ENCODE results near the gene FAM3D. TPM values are rescaled to one million over a fixed set of nuclear protein-coding genes. Genes with fewer than 3 reads are reported as not detected.
"Not testable (repeated sequence)": the region's sequence is repeated elsewhere in the genome, so short reads cannot be mapped to it uniquely, and the experiment has no call there.

Gene FAM3D
- total RNA-seq, 1 experiment from 2014 or later: 0.32 TPM

DNA sequence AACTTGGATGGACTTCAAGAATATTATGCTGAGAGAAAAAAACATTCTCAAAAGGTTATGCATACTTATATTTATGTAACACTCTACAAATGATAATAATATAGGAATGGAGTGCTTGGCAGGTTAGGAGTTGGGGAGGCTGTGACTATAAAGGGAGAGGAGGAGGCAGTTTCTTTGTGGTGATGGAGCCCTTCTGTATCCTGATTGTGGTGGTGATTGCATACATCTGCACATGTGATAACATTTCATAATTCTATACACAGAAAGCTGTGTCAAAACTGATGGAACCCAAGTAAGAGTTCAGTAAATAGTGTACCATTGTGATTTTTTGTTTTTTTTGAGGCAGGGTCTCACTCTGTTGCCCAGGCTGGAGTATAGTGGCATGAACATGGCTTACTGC, 31.7 kb upstream of the FAM3D start:
- no peak for TF ChIP-seq YY1 (IDR thresholded peaks at IDR 0.05; ENCODE audit: extremely low read depth, insufficient replicate concordance, low read depth, low read length)
- no peak for TF ChIP-seq SRF (IDR thresholded peaks at IDR 0.05; ENCODE audit: low read depth)
- TF ChIP-seq, protein P1, sequence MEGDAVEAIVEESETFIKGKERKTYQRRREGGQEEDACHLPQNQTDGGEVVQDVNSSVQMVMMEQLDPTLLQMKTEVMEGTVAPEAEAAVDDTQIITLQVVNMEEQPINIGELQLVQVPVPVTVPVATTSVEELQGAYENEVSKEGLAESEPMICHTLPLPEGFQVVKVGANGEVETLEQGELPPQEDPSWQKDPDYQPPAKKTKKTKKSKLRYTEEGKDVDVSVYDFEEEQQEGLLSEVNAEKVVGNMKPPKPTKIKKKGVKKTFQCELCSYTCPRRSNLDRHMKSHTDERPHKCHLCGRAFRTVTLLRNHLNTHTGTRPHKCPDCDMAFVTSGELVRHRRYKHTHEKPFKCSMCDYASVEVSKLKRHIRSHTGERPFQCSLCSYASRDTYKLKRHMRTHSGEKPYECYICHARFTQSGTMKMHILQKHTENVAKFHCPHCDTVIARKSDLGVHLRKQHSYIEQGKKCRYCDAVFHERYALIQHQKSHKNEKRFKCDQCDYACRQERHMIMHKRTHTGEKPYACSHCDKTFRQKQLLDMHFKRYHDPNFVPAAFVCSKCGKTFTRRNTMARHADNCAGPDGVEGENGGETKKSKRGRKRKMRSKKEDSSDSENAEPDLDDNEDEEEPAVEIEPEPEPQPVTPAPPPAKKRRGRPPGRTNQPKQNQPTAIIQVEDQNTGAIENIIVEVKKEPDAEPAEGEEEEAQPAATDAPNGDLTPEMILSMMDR (IDR thresholded peaks at IDR 0.05 in 2 of 3, conservative IDR thresholded peaks at IDR 0.05 in 1 of 3; ENCODE audit: borderline replicate concordance in 1 of 3, insufficient read depth in 1 of 3, low read depth in 2 of 3, low read length in 2 of 3): no peak
- TF ChIP-seq SIN3A (IDR thresholded peaks at IDR 0.05; ENCODE audit: low read depth): no peak
- TF ChIP-seq POLR2AphosphoS5 (IDR thresholded peaks at IDR 0.05; ENCODE audit: low read depth, low read length): no peak
- no peak for TF ChIP-seq RAD21 (IDR thresholded peaks at IDR 0.05; ENCODE audit: low read depth)
- no peak for TF ChIP-seq ZNF274 (IDR thresholded peaks at IDR 0.05; ENCODE audit: low read depth, low read length)
- TF ChIP-seq CBX3 (IDR thresholded peaks at IDR 0.05; ENCODE audit: low read depth): no peak
- Histone ChIP-seq H3K36me3 (ENCODE audit: control insufficient read depth in 1 of 2, insufficient read depth in 2 of 2, low read length in 2 of 2) (no peaks in the 10 kb centered on the region), H2AFZ (ENCODE audit: low read depth, low read length, poor library complexity, severe bottlenecking) (no peak overlapping the region), H3K9me3 (ENCODE audit: control insufficient read depth in 1 of 2, insufficient read depth in 1 of 2, low read depth in 1 of 2, low read length in 2 of 2) (no peaks in the 10 kb centered on the region), H3K27ac (ENCODE audit: low read depth, low read length) (no peak overlapping the region), H4K20me1 (ENCODE audit: insufficient read depth) (no peaks in the 10 kb centered on the region), H3K9me2 (ENCODE audit: insufficient read depth) (no peaks in the 10 kb centered on the region), H3K4me3 (replicated peaks in 1 of 2; ENCODE audit: low read depth in 1 of 2, low read length in 2 of 2) (no peak overlapping the region), H3K79me2 (ENCODE audit: insufficient read depth, low read length) (no peaks in the 10 kb centered on the region), H3K9ac (ENCODE audit: low read length) (no peak overlapping the region), H3K4me1 (ENCODE audit: control insufficient read depth in 1 of 2, insufficient read depth in 2 of 2, low read length in 2 of 2) (no peaks in the 10 kb centered on the region), H3K4me2 (ENCODE audit: low read length) (no peak overlapping the region), H3K27me3 (ENCODE audit: insufficient read depth, low read length) (no peaks in the 10 kb centered on the region)
- ATAC-seq (no peak), DNase-seq (ENCODE audit: low read depth, low spot score) (no peak)
- CTCF ChIA-PET: no interaction called here
- POLR2A ChIA-PET: no interaction called here
- BruUV-seq (replicated peaks): no TSS peak
- RAD21 ChIA-PET (ENCODE audit: low non-redundant PET in 1 of 2, low total read pairs in 2 of 2, uncharacterized antibody in 2 of 2, unreplicated experiment in 2 of 2): no interaction called here
- intact Hi-C loops (cut with micrococcal nuclease): no loop called here

GRCh38 chr3:58697561-58697960, 31.0 kb upstream of the FAM3D start:
- Histone ChIP-seq H3K9me2 (ENCODE audit: insufficient read depth) (no peaks in the 10 kb centered on the region), H3K27me3 (ENCODE audit: insufficient read depth, low read length) (no peaks in the 10 kb centered on the region), H2AFZ (ENCODE audit: low read depth, low read length, poor library complexity, severe bottlenecking) (no peak overlapping the region), H3K4me2 (ENCODE audit: low read length) (no peak overlapping the region), H3K9ac (ENCODE audit: low read length) (no peak overlapping the region), H3K36me3 (ENCODE audit: control insufficient read depth in 1 of 2, insufficient read depth in 2 of 2, low read length in 2 of 2) (no peaks in the 10 kb centered on the region), H3K4me1 (ENCODE audit: control insufficient read depth in 1 of 2, insufficient read depth in 2 of 2, low read length in 2 of 2) (no peaks in the 10 kb centered on the region), H3K9me3 (ENCODE audit: control insufficient read depth in 1 of 2, insufficient read depth in 1 of 2, low read depth in 1 of 2, low read length in 2 of 2) (no peaks in the 10 kb centered on the region), H3K4me3 (replicated peaks in 1 of 2; ENCODE audit: low read depth in 1 of 2, low read length in 2 of 2) (no peak overlapping the region), H3K79me2 (ENCODE audit: insufficient read depth, low read length) (no peaks in the 10 kb centered on the region), H3K27ac (ENCODE audit: low read depth, low read length) (no peak overlapping the region), H4K20me1 (ENCODE audit: insufficient read depth) (no peaks in the 10 kb centered on the region)
- intact Hi-C loops (cut with micrococcal nuclease): no loop called here
- DNase-seq (ENCODE audit: low read depth, low spot score) (no peak), ATAC-seq (no peak)
- no TSS peak for BruUV-seq (replicated peaks)
- ChIA-PET CTCF (no interaction called here), POLR2A (no interaction called here), RAD21 (ENCODE audit: low non-redundant PET in 1 of 2, low total read pairs in 2 of 2, uncharacterized antibody in 2 of 2, unreplicated experiment in 2 of 2) (no interaction called here)
- TF ChIP-seq TCF7L2 (IDR thresholded peaks at IDR 0.05; ENCODE audit: borderline replicate concordance, extremely low read depth, insufficient read depth, insufficient read length) (no peak), CBX3 (IDR thresholded peaks at IDR 0.05; ENCODE audit: low read depth) (no peak)

DNA sequence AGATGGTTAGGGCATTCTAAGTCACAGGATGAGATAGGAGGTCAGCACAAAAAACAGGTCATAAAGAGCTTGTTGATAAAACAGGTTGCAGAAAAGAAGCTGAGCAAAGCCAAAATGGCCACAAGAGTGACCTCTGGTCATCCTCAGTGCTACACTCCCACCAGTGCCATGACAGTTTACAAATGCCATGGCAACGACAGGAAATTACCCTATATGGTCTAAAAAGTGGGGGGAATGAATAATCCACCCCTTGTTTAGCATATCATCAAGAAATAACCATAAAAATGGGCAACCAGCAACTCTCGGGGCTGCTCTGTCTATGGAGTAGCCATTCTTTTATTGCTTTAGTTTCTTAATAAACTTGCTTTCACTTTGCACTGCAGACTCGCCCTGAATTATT, 30.2 kb upstream of the FAM3D start:
- RAD21 ChIA-PET (ENCODE audit: low non-redundant PET in 1 of 2, low total read pairs in 2 of 2, uncharacterized antibody in 2 of 2, unreplicated experiment in 2 of 2); DNase-seq (ENCODE audit: low read depth, low spot score); H3K4me2 ChIP-seq (ENCODE audit: low read length); BruUV-seq (replicated peaks); H3K9ac ChIP-seq (ENCODE audit: low read length); H3K79me2 ChIP-seq (ENCODE audit: insufficient read depth, low read length); POLR2A ChIA-PET; intact Hi-C loops (cut with micrococcal nuclease); H3K9me2 ChIP-seq (ENCODE audit: insufficient read depth); H3K36me3 ChIP-seq (ENCODE audit: control insufficient read depth in 1 of 2, insufficient read depth in 2 of 2, low read length in 2 of 2); H4K20me1 ChIP-seq (ENCODE audit: insufficient read depth); H3K4me3 ChIP-seq (replicated peaks in 1 of 2; ENCODE audit: low read depth in 1 of 2, low read length in 2 of 2); CTCF ChIA-PET; H3K4me1 ChIP-seq (ENCODE audit: control insufficient read depth in 1 of 2, insufficient read depth in 2 of 2, low read length in 2 of 2); ATAC-seq; H3K9me3 ChIP-seq (ENCODE audit: control insufficient read depth in 1 of 2, insufficient read depth in 1 of 2, low read depth in 1 of 2, low read length in 2 of 2); H3K27me3 ChIP-seq (ENCODE audit: insufficient read depth, low read length); H2AFZ ChIP-seq (ENCODE audit: low read depth, low read length, poor library complexity, severe bottlenecking); H3K27ac ChIP-seq (ENCODE audit: low read depth, low read length): not testable (repeated sequence)
